BJ (cell line): ENCODE data around the gene BBS1. TPM values are rescaled to one million over a fixed set of nuclear protein-coding genes. Genes with fewer than 3 reads are reported as not detected.
A peak's percentile ranks its signal among the peaks of the same experiment; 100 is the strongest.
"Not testable (repeated sequence)": the region's sequence is repeated elsewhere in the genome, so short reads cannot be mapped to it uniquely, and the experiment has no call there.

ENCODE experiments used
- CTCF ChIA-PET: fragments of 350-600 bp; formaldehyde crosslinking; extraction: SDS; loops from one replicate; lab custom pipeline; 2021; ENCODE audit warnings: antibody characterized with exemption, inconsistent platforms; lab: Yijun Ruan, JAX
- POLR2A ChIA-PET: fragments of 300-600 bp; sonication (Branson Sonifier 250); formaldehyde crosslinking; extraction: SDS; loops from one replicate; lab custom pipeline; 2021; ENCODE audit warnings: antibody characterized with exemption; lab: Charles Lee
- DNase-seq: peaks from one replicate; pipeline ENCODE4 v3.0.0-alpha.2; 2011; ENCODE audit warnings: low read depth
- H3K27me3 ChIP-seq: 2 replicates; pipeline ENCODE4 v1.6.0; 2011; ENCODE audit warnings: low read length; ENCODE audit not compliant: control insufficient read depth, insufficient read depth
- H3K36me3 ChIP-seq: 2 replicates; pipeline ENCODE4 v1.5.1; 2011; ENCODE audit warnings: low read length; ENCODE audit not compliant: control insufficient read depth, insufficient read depth
- H3K4me3 ChIP-seq: 2 replicates; pipeline ENCODE4 v1.5.1; 2011; ENCODE audit warnings: low read depth, mild to moderate bottlenecking, control low read depth, low read length
- CTCF ChIP-seq: IDR thresholded peaks from 2 replicates; pipeline ENCODE4 v1.5.1; 2011; ENCODE audit warnings: low read depth, mild to moderate bottlenecking, control low read depth, inconsistent platforms, low read length, moderate library complexity; ENCODE audit not compliant: insufficient read depth
- polyA plus RNA-seq: library from polyadenylated mRNA; depleted of rRNA; stranded (reverse); fragments of >200 nt; gene quantifications from 2 replicates; pipeline ENCODE4 v1.2.3, GENCODE V29; 2011

The BBS1 gene
- polyA plus RNA-seq, 1 experiment: 31.1 TPM

GRCh38 chr11:66570079-66570849 lies 59.8 kb downstream of the BBS1 start:
- peaks cover 3% of the 10 kb centered on the region for H3K36me3 ChIP-seq
- H3K4me3 ChIP-seq: no peak overlapping the region
- CTCF ChIA-PET: interaction anchor here (1.7 to 3.3 kb wide), 3 partner anchors 8 to 111 kb away, joined by 5 to 18 read pairs (median 11); partner anchors contain the start of gene RBM4B
- POLR2A ChIA-PET: no interaction called here
- no peak for TF ChIP-seq CTCF
- DNase-seq: no peak
- H3K27me3 ChIP-seq: no peaks in the 10 kb centered on the region

GRCh38 chr11:66570850-66571180 lies 60.4 kb downstream of the BBS1 start:
- ChIA-PET POLR2A (no interaction called here), CTCF (no interaction called here)
- Histone ChIP-seq H3K4me3 (no peak overlapping the region), H3K27me3 (no peaks in the 10 kb centered on the region), H3K36me3 (peaks cover 1% of the 10 kb centered on the region; the same call in 1 of the 2 replicates)
- DNase-seq: no peak
- no peak for TF ChIP-seq CTCF

DNA sequence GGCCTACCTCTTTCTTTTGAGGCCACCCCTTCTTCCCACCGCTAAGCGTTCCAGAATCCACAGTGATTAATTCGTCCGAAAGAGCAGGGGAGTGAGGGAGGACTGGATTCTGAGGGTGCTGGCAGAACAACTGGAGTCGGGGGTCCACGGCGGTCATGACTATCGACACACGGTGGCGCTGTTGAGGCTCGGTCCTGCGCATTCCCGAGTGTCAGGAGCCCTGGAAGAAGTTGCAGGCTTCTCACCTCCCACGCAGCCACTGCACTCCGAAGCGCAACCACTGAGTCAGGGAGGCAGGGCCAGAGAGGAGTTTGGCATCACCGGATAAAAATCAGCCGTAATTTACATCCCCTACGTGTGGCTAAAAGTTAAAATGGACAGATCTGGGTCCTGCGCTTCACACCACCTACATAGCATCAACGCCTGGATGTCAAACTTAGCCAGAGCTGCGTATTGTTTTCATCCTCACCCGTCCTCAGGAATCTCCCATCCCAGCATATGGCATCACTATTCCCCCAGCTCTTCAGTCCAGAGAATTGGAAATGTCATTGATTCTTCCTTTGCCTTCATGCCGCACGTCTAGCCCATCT lies 68.7 kb downstream of the BBS1 start:
- H3K27me3 ChIP-seq: peaks cover 2% of the 10 kb centered on the region; the same call in 1 of the 2 replicates
- no peaks in the 10 kb centered on the region for H3K36me3 ChIP-seq
- ChIA-PET CTCF (interaction anchor here (0.5 to 3.3 kb wide), 13 partner anchors 10 to 218 kb away, joined by 3 to 67 read pairs (median 3); partner anchors contain the start of genes CTSF and RBM4B), POLR2A (no interaction called here)
- TF ChIP-seq CTCF: peak; percentile 86
- no peak for DNase-seq
- H3K4me3 ChIP-seq: no peak overlapping the region

- CTCF ChIA-PET: interaction anchor here (1.1 to 2.9 kb wide), 4 partner anchors 10 to 97 kb away, joined by 3 to 12 read pairs (median 6); partner anchors contain the start of genes CCDC87, CCS and RBM4B
- no peak overlapping the region for H3K4me3 ChIP-seq
- H3K36me3 ChIP-seq: no peaks in the 10 kb centered on the region
- POLR2A ChIA-PET: no interaction called here
- DNase-seq: no peak
- peaks cover 2% of the 10 kb centered on the region; the same call in 1 of the 2 replicates for H3K27me3 ChIP-seq
- no peak for TF ChIP-seq CTCF
These were observed 70.4 kb downstream of the BBS1 start for GRCh38 chr11:66580803-66581202.

DNA sequence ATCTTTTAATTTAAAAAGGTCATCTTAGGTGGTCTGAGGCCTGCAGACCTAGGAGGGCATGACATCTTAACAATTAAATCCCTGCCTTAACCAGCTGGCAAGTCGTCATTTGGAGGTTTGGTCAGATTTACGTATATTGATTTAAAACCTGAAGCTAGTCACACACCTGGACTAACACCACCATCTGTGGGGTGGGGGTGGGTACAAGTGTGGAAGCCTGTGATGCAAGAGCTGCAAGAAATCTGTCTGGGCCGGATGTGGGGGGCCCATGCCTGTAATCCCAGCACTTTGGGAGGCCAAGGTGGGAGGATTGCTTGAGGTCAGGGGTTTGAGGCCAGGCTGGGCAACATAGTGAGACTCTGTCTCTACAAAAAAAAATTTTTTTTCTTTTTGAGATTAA lies 70.8 kb downstream of the BBS1 start:
- no peak for DNase-seq
- Histone ChIP-seq H3K4me3 (no peak overlapping the region), H3K27me3 (peaks cover 2% of the 10 kb centered on the region; the same call in 1 of the 2 replicates), H3K36me3 (no peaks in the 10 kb centered on the region)
- TF ChIP-seq CTCF: no peak
- CTCF ChIA-PET: interaction anchor here (1.1 to 2.9 kb wide), 4 partner anchors 9 to 97 kb away, joined by 3 to 12 read pairs (median 6); partner anchors contain the start of genes CCDC87, CCS and RBM4B
- POLR2A ChIA-PET: no interaction called here

- CTCF ChIA-PET: interaction anchor here (2.9 kb wide), 1 partner anchor 95 kb away, joined by 12 read pairs; the partner anchor contains the start of gene RBM4B
- POLR2A ChIA-PET: not testable (repeated sequence)
These were observed 72.2 kb downstream of the BBS1 start for GRCh38 chr11:66582565-66583147.

More at GRCh38 chr11:66582565-66583147, 72.2 kb downstream of the BBS1 start:
- not testable (repeated sequence) for H3K36me3 ChIP-seq, DNase-seq, H3K4me3 ChIP-seq, H3K27me3 ChIP-seq
